ENCODE measurements around the gene PCGF5.
"Not testable (repeated sequence)": the region's sequence is repeated elsewhere in the genome, so short reads cannot be mapped to it uniquely, and the experiment has no call there.

The PCGF5 gene

DNA sequence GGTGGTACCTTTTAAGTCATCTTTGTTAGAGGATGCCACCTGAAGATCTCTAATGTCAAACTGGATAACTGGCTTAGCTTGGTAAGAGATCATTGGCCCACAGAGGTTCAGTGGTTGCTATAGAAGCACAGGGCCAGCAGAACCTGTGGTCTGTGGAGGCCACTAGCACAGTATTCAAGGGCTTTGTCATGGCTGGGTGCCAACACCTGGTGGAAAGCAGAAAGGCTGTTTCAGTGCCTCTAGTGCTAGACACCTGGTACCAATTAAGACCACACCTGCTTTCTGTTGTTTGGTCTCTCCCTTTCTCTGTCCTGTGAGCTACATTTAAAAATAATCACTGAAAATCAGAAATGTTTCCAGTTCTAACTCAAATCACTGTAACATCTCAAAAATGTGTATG lies 10.0 kb upstream of the PCGF5 start:
- ATAC-seq, result peak in 1 of 2 donors; percentile 13

DNA sequence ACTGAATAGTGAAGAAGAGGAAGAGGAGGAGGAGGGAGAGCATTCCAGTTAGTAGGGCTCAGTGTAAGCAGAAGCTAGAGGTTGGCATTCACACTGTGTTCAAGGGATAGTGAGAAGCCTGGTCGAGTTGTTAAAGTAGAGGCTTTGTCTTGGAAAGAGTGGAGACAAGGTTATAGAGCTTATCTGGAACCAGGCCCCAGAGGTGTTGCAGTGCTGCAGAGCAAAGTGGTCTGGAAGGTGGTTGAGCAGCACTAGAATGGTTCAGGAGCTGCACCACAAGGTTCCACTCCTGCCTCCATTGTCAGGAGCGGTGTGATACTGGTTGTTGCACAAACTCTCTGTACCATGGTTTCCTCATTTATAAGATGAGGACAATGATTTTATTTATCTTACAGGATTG lies 8.8 kb upstream of the PCGF5 start:
- no peak for ATAC-seq

DNA sequence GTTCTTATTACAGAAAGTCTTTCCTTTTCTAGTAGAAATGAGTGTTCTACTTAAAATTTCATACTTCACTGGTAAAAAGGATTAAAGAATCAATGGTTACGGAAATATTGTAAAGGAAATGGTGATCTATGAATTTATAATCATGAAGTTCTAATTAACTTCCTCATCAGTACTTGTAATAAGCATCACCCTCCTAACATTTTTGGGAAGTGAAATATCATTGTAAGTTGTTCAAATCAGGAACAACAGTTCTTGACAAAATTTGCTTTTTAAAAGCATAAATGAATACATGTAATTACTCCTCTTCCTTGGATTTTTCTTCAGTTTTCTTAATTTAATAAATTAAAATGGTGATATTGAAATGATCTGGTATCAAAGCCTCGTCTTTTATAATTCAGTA lies 5.6 kb upstream of the PCGF5 start:
- no peak for ATAC-seq

DNA sequence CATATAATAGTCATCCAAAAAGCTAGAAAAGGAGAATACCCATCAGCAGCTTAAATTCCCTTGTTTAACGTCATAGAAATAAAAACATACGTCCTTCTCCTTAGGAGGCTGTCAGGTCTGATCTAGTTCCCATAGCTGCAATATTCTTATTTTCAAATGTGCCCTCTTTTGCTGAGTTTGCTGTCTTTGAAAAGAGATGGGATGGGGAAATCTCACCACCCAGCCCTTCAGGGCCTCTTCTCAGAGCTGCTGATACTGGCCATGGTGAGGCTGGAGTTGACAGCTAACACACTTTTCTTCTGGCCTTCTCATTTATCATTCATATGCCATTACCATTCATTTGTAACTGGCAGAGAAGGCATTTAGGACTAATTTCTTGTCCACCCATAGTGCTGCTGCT lies 5.1 kb upstream of the PCGF5 start:
- no peak for ATAC-seq

DNA sequence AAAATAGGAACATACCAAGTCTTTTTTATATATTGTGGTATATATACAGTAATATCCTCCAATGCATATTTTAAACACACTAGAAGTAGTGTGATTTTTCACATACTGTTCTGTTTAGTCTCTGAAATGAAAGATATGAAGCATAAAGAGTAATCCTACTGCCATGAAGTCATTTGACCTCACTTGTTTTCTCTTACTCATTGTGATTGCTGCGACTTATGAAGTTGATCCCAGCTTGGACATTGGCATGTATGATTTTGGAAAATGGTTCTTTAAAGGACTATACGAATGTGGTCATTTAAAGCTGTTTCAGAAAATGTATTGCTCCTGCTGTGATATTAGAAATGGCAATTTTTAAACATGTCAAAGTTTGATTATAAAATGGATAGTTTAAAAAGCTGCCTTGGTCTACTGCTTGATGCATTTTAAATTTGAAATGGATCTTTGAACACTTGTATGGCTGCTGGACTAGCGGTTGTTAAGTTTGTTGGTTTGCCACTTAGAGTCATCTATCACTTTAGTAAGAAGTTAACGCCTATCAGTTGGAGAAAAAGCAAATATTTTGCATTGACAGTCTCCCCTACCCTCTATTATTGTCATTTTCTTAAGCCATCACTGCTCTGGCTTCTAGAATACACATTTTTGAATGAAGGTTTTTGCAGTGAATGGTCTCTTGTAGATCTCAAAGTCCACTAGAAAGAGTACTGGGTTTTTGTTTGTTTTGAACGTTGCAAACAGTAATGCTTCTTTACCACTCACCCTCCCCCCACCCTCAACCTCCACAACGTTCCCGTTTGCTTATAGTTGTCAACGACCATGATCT lies 881 bp upstream of the PCGF5 start:
- ATAC-seq, result no peak

DNA sequence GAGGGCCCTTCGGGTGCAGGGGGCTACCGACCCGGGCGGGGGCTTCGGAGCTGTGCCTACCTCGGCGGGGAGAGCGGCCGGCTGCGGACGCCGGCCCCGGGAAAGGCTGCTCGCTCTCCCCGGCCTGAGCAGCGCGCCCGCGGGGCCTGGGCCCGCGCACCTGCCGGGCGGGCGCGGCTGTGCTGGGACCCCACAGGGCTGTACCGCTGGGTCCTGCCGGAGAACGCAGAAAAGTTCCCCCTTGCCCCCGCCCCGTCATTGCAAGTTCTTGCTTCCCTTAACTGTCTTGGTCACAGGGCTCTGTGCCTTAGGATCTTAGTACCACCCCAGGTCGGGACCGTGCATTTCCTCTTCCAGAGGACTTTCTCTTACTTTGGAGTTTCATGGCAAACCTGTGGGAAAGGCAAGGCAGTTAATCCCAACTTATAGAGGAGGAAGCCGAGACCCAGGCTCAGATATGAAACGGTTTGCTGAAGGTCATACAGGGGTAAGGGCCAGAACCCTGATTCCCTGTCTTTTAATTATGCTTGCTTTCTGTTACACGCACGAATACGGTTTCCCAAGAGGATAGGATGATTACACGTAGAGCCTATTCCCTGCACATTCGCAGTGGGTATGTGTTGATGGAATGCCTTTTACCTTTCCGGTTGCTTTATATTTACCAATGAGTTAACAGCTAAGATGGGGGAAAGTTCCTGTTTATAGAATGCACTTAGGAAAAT lies 652 bp downstream of the PCGF5 start:
- peak; percentile 18 to 23 for ATAC-seq

DNA sequence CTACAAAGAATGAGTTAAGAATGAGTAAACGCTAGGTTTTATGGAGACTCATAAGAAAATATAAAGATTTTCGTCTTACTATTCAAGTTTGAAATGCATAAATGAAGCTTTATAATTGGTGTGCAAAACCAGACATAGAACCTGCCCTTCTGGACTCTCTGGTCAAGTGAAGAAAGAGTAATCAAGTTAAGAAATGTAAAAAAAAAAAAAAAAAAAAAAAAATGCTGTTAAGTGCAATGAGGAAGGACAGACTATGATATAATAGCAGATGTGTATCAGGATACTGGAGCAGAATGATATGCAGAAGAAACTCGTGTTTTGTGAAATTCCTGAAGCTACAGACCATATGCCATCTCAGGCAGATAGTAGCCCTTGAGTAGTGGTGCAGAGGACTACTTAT lies 5.6 kb downstream of the PCGF5 start:
- no peak for ATAC-seq

DNA sequence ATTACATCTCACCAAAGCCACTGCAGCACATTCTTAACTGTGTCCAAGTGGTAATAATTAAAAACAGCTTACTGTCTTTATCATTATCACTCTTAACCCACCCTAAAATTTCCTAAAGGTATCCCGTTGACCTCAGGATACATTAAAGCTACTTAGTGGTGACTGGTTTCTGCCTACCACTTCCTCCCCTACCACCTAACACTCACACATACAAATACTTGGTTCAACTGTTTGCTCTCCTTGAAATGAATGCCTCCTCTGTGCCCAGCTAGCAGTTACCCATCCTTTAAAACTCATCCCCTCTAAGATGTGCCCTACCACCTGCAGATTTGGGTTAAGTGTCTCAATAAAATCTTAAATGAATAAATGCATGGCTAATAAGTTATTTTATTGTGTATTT lies 7.1 kb downstream of the PCGF5 start:
- ATAC-seq, result no peak

DNA sequence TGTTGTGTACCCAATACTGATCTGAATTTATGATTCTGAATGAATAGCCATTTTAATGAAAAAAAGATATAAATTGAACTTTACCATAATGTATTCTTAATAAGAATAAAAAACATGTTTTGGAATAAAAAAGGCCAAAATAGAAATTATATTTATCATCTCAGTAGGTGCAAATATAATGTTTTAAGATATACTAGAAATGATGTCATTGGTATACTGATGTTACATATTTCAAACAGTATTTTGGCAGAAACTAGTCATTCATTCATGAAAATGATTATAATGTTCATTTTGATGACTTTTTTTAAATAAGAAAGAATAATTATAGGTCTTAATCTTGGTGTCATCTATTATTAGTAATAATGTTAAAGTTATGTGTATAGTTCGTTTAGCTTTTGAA lies 9.2 kb downstream of the PCGF5 start:
- ATAC-seq, result no peak

DNA sequence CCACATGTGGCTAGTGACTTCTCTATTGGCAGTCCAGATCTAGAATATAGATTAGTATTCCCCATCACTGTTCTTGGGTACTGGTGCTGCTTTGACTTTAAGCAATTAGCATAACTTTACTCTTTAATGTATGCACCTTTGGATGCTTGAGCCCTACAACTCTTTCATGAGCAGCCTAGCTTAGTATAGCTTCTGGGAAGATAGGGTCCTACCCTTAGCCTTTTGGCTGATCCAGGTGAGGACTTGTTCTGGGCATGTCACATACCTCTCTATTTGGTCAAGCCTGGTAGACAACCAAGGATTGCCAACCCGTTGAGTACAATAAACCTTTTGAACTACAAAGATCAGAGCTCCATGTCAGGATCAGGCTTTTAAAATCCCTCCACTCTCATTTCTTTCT lies 17.7 kb downstream of the PCGF5 start:
- no peak for ATAC-seq

DNA sequence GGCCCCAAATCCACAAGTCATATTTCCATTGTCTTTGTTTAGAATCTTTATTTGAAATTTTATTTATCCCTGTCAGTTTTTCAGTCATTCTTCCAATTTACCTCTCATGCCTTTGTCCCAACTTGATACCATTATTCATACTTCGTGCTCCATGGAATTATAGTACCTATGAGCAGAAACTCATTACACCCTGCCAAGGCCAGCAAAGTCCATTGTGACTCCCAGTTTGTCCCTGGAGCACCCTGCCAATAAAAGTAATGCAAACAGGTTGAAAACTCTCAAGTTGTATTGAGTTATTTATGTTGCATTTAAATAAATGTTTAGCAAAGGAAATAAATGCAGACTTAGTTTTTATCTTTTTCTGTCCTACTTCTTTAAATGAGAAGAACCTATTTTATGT lies 19.3 kb downstream of the PCGF5 start:
- no peak for ATAC-seq

DNA sequence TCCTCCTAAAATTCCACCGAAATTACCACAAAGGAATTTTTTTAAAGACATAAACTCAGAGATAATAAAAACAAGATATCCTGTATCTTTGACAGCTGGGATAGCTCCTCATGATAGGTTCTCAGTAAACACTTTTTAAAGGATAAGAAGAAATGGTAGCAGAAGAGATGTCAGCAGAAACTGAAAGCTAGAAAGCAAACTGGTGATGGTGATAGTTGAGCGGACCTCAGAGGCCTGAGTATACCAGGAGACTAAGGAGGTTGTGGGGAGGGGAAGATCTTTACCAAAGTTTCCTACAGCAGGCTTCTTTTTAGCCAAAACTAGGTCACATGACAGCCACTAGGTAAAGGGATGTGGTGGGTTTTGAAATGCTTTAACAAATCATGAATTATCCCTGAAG lies 22.5 kb downstream of the PCGF5 start:
- ATAC-seq, result no peak

DNA sequence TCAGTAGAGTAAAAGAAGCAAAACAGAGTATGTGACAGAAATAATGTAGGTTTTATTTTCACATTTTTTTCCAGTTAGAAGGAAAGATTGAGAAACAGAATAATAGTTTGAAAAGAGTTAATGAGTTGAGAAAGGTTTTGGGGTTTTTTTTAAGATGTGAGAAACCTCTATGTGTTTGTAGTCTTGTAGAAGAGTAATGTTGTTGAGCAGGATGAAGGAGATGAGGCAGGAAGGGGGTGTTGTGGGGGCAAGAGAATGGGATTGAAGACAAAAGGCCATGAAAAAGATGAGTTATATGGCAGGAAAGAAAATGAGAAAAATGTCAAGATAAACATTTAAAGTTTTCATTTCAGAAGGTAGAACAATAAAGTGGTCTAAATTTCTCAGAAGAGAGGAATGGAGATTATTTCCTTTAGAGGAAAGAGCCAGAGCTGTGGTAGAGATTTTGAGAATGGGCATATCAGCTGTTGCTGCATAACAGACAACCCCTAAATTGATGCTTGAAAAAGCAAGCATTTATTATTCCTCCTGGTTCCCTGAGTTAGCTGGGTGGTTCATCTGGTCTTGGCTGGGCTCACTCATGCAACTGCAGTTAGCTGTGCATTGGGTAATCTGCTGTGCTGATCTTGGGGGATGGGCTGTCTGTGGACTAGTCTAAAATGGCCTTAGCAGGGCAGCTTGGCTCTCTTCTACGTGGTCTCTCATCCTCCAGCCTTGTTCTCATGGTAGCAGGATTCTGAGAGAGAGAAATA lies 27.1 kb downstream of the PCGF5 start:
- ATAC-seq, result peak in 1 of 2 donors; percentile 17

DNA sequence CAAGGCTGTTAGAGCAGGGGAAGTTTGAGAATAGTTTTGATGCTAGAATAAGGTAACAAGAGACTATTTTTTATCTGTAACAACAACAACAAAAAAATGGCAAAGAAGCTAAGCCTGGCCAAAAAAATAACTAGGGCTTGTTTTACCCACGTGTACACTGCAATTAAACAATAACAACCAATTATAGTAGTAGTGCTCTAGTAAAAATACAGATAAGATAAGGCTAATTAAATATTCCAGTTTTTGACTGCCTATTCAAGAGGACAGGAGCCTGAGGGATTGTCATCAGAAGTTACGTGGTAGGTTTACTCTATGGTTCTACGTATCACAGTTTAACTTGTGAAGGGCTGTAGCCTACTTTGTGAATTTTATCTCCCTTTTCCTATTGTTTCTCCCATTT lies 29.2 kb downstream of the PCGF5 start:
- no peak for ATAC-seq

DNA sequence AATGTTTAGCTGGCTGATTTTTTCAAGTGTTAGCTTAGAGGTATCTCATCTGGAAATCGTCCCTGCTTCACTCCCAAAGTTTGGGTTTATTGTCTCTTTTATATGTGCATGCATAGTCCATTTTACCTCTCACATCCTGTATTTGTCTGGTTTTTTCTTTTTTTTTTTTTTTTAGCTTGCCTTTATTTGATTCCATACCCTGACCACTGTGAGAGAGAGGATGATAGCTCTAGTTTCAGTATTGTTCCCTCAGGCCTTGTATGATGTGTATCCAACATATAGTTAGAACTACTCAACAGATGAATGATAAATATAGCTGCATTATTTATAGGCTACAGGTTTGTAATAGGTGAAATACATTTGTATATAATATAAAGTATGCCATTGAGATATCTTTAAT lies 29.9 kb downstream of the PCGF5 start:
- no peak for ATAC-seq

DNA sequence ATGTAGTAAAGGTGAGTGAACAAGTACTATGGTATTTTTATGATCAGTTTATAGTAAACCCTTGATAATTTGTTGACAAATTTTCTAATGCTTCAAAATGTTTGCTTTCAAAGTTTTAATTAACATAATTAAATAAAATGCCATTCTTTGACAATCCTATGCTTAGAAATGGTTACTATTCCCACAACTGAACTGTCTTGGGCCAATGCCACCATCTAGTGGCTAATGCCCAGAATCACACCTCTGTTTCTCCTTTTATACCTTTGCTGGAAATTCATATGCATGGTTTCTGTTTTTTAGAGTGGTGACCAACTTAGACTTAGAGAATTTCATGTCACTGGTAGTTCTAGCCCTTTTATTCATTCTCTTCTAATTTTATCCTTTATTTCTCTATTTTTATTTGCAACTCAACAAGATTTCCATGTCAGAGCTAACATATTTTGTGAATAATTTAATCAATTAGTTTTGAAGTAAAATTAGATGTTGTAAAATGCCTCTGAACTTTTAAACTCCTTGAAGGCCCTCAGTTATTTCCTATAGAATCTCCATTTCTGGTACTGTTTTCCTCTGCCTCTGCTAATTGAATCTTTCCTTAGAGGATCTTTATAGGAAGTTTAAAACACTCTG lies 31.1 kb downstream of the PCGF5 start:
- peak; percentile 49 to 71 for ATAC-seq

DNA sequence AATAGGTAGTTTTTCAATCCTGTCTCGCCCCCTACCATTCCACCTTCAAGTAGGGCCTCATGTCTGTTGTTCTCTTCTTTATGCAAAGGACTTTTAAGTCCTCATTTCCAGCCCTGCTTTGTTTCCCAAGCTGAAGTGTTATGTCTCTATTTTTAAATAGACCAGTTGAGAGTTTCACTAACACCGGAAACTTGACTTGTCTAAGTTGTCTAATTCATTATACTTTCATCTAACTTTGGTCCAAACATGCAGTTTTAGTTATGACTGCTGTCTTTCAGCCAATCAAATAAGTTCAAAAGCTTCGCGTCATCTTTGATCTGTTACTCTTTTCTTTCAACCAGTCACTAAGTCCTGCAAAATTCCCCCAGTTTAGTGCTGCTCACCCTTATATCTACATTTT lies 32.8 kb downstream of the PCGF5 start:
- no peak for ATAC-seq

DNA sequence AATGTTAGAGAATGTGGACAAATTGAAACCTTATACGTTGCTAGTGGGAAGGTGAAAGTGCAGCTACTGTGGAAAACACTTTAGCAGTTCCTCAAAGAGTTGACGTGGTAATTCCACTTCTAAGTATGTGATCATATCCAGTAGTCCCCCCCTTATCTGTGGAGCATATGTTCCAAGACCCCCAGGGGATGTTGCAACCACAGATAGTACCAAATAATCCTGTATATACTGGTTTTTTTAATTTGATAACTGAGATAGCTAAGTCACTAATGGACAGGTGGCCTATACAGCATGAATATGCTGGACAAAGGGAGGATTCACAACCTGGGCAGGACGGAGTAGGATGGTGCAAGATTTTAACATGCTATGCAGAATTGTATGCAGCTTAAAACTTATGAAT lies 36.8 kb downstream of the PCGF5 start:
- ATAC-seq, result no peak

DNA sequence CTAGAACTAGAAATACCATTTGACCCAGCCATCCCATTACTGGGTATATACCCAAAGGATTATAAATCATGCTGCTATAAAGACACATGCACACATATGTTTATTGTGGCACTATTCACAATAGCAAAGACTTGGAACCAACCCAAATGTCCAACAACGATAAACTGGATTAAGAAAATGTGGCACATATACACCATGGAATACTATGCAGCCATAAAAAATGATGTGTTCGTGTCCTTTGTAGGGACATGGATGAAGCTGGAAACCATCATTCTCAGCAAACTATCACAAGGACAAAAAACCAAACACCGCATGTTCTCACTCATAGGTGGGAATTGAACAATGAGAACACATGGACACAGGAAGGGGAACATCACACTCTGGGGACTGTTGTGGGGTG lies 40.0 kb downstream of the PCGF5 start:
- ATAC-seq, result not testable (repeated sequence)

DNA sequence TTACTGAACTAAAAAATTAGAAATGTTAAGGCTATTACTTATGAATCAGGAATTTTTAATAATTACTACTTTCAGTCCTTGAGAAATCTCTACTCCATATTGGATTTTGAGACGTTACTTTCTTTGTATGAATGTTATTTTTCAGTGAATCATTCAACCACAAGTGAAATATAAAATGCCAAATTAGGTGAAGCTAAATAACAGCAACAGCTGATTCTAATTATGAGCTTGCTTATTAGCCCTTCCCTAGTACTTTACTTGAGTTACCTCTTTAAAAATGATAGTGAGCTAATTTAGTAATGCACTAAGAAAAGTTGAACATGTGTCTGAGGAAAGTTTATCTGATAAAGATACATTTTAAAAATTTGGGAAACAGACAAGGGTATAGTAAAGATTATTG lies 51.4 kb downstream of the PCGF5 start:
- no peak for ATAC-seq

DNA sequence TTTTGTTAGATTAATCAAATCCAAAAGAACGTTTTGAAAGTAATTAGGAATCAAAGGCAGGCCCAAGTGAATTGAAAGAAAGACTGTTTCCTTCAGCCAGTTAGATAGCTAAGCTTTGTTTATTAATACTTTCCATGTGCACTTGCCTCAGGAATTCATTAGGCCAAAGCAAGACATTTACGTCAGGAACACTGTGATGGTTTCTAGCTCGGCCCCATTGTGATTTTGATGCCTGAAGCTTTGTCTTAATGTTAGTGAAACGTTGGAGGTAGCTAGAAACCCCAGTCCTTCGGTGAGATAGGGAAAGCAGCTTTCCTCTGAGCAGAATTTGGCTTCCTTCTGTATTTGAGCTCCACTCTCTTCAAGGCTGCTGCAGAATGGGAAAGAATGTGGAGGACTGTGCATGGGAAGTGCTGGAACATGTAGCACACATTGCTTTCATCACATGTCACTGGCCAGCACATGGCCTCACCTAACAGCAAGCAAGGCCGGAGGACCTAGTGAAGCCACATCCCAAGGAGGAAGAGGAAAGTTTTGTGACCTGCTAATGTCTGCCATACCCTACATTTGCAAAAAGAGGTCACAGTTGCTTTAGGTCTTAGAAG lies 64.1 kb downstream of the PCGF5 start:
- ATAC-seq, result no peak

DNA sequence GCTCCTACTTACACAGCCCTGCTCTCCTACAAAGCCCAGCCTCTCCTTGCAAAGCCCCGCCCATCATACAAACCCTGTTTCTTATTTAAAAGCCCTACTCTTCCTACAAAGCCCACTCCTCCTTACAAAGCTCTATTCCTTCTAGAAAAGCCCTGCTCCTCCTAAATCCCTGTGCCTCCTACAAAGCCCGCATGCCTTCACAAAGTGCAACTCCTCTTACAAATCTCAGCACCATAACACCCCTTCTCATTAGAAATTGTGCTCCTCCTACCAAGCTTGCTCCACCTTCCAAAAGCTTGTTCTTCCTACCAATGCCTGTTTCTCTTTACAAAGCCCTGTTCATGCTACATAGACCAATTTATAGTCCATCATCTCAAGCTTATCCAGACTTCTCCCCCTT lies 66.1 kb downstream of the PCGF5 start:
- ATAC-seq, result no peak

DNA sequence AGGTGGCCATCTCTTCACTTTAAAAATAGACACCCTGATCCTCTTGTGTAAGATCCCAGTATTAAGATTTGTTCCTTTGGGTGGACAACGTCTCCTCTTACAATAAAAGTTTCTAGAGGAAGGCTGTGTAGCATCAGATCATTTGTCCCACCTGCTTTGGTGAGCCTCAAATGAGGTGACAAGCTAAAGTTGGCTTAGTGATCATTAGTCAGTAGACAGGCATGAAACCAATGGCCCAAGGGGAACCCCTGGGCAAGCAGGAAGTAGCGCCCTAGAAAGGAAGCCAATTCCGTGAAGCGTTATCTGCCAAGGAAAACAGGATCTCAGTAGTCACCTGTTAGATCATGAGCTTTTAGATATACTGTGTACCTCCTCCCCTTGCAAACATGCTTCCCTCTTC lies 66.8 kb downstream of the PCGF5 start:
- ATAC-seq, result no peak
